T-helper 1 cell treated with Interleukin-12 subunit alpha and Interleukin-12 subunit beta and Interleukin-4 antibody, amounts not matched to agents 30 ng/mL and 1 ng/mL, for 36 hours (primary cell): Measurements from ENCODE around the gene HNRNPDL. TPM values are rescaled to one million over a fixed set of nuclear protein-coding genes. Genes with fewer than 3 reads are reported as not detected.
"Not testable (repeated sequence)": the region's sequence is repeated elsewhere in the genome, so short reads cannot be mapped to it uniquely, and the experiment has no call there.

Source experiments
- intact Hi-C: fragments of 100-400 bp; cut with micrococcal nuclease; formaldehyde crosslinking; loops from one replicate; pipeline ENCODE4 v1.15.1; 2024
- total RNA-seq: library from RNA; stranded (reverse); gene quantifications from 2 replicates; pipeline ENCODE4 v1.2.3, GENCODE V29; 2022

HNRNPDL gene
- 279 and 294 TPM in 2 replicates for total RNA-seq

- intact Hi-C loops = loop anchor here (1.0 to 2.0 kb wide), 8 partner anchors 32 to 1025 kb away; partner anchors contain the start of genes COQ2, HELQ, RASGEF1B and SEC31A
These were observed at the start of gene HNRNPDL, which contains the start of gene ENOPH1 for GRCh38 chr4:82430193-82430963. TSS of gene HNRNPDL (minus strand) at chr4:82430462. CDS start at chr4:82429690, 772 bp downstream. TSS of gene ENOPH1 (plus strand) at chr4:82430590. CDS start at chr4:82430830, 240 bp downstream.

- intact Hi-C loops = no loop called here
These were observed 49.3 kb upstream of the HNRNPDL start for GRCh38 chr4:82479562-82479961.

- intact Hi-C loops = not testable (repeated sequence)
These were observed 47.2 kb upstream of the HNRNPDL start for GRCh38 chr4:82477469-82477868.

DNA sequence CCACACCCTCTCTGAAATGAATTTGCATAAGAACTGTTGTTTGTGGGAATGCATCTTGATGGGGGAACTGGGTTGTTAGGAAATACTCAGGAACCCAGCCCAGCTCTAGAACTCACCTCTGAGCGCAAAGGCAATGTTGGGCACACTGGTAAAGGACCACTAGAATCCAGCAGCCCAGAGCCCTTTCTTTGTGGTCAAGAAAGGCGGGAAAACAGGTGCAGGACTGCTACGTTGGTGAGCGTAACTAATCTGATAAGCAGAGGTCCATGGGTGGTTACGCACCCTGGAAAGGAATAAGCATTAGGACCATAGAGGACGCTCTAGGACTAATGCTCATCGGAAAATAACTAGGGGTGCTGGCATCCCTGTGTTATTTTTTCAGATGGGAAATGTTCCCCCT is 45.7 kb upstream of the HNRNPDL start:
- intact Hi-C loops = not testable (repeated sequence)

DNA sequence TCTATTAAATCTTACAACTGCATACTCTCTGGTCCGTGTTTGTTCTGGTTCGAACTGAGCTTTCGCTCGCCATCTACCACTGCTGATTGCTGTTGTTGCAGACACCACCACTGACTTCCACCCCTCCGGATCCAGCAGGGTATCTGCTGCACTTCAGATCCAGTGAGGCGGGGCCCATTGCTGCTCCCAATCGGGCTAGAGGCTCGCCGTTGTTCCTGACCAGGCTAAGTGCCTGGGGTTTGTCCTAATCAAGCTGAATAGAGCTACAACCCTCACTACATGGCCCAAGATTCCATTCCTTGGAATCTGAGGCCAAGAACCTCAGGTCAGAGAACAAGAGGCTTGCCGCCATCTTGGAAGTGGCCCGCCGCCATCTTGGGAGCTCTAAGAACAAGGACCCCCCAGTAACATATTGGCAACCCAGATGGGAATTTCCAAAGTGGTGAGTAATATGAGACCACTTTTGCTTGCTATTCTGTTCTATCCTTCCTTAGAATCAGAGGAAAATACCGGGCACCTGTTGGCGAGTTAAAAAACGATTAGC is 43.4 kb upstream of the HNRNPDL start:
- intact Hi-C loops = no loop called here

GRCh38 chr4:82473080-82473479 is 42.8 kb upstream of the HNRNPDL start:
- intact Hi-C loops = not testable (repeated sequence)

GRCh38 chr4:82469791-82470345 is 39.6 kb upstream of the HNRNPDL start:
- intact Hi-C loops = loop anchor here (10.0 kb wide), 2 partner anchors 355 to 545 kb away; partner anchors contain the start of gene LIN54

- intact Hi-C loops = loop anchor here (10.0 kb wide), 2 partner anchors 357 to 547 kb away; partner anchors contain the start of gene LIN54
These were observed 37.2 kb upstream of the HNRNPDL start for GRCh38 chr4:82467471-82467870.

- intact Hi-C loops = loop anchor here (2.0 to 10.0 kb wide), 6 partner anchors 259 to 1179 kb away; partner anchors contain the start of genes COQ2 and LIN54
These were observed 33.0 kb upstream of the HNRNPDL start for GRCh38 chr4:82463221-82463620.

DNA sequence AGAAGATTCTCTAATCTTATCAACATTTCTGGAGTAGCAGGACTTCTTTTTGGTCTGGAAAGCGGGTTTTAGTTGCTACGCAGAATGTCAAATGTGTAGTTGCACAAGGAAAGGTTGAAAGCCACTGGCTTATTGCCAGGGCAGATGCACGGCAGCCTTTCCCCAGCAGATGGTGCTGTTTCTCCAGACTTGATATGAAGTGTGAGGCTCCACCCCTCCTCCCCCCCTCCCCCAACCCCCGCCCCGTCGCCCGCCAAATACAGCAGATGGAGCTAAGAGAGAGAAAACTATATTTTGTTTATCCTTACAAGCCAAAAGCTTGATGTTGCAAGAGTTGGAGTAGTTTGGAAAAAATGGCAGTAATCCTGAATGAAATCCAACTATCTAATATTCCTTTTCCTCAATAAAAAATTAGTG is 32.2 kb upstream of the HNRNPDL start:
- intact Hi-C loops = loop anchor here (1.0 to 10.0 kb wide), 11 partner anchors 32 to 1180 kb away; partner anchors contain the start of genes COQ2, ENOPH1, HNRNPDL and LIN54

DNA sequence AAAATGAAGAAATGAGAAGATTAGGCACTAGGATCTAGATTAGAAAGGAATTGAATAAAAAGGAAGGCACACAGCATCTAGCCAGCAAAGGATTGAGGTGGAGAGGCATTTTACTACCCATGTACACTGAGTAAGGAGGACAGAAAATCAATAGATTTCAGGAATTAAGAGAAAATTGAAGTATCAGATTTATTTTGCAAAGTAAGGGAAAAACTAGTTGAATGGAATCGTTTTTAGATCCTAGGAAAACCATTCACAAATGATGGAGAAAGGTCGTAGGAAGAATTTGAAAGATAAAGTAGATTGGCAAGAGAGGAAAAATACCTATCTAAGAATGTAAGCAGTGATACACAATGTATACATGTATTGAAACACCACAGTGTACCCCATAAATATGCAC is 31.4 kb upstream of the HNRNPDL start:
- intact Hi-C loops = loop anchor here (1.0 to 10.0 kb wide), 11 partner anchors 31 to 1181 kb away; partner anchors contain the start of genes COQ2, ENOPH1, HNRNPDL and LIN54

GRCh38 chr4:82458729-82459128 is 28.5 kb upstream of the HNRNPDL start:
- intact Hi-C loops = no loop called here

DNA sequence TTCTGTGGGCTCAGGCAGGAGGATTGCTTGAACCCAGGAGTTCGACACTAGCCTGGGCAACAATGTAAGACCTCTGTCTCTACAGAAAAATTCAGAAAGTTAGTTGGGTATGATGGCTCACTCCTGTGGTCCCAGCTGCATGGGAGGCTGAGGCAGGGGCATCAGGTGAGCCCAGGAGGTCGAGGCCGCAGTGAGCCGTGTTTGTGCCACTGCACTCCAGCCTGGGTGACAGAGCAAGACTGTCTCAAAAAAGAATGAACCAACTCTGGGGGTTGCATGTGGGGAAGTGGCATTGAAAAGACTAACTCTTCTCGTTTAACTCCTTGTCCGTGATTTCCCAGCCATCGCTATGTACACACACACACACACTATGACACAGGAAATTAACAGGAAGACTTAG is 27.0 kb upstream of the HNRNPDL start:
- intact Hi-C loops = no loop called here

GRCh38 chr4:82452026-82452425 is 21.8 kb upstream of the HNRNPDL start:
- intact Hi-C loops = no loop called here

- intact Hi-C loops = no loop called here
These were observed 20.9 kb upstream of the HNRNPDL start for GRCh38 chr4:82450966-82451755.

- intact Hi-C loops = no loop called here
These were observed 17.6 kb upstream of the HNRNPDL start for GRCh38 chr4:82447886-82448285.

- intact Hi-C loops = no loop called here
These were observed 8.8 kb upstream of the HNRNPDL start for GRCh38 chr4:82439088-82439487.

- intact Hi-C loops = no loop called here
These were observed 7.2 kb upstream of the HNRNPDL start for GRCh38 chr4:82437285-82438005.

- intact Hi-C loops = no loop called here
These were observed 6.5 kb upstream of the HNRNPDL start for GRCh38 chr4:82436780-82437179.

DNA sequence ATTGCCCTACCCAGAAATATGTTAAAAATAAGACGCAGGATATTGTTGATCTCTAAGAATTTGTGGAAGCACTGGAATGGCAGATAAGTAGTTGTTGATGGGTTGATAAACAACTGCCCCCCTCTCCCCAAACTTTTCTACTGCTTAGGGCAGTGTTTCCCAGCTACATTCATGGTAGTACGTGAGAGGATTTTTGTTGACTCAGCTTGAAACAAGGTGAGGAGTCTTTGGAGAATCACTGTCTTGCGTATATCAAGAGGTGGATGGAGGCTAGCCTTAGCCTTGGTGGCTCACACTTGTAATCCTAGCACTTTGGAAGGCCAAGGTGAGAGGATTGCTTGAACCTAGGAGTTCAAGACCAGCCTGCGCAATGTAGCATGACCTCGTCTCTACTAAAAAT is 5.9 kb upstream of the HNRNPDL start:
- intact Hi-C loops = no loop called here
